ENCODE measurements around the gene RBBP6.
"Not testable (repeated sequence)": the region's sequence is repeated elsewhere in the genome, so short reads cannot be mapped to it uniquely, and the experiment has no call there.

The RBBP6 gene

GRCh38 chr16:24571096-24571495 is 31.7 kb downstream of the RBBP6 start:
- Histone ChIP-seq H3K9me3 (ENCODE audit: insufficient read depth, low read length) (no peaks in the 10 kb centered on the region), H3K27me3 (ENCODE audit: low read length) (no peaks in the 10 kb centered on the region), H3K79me2 (ENCODE audit: insufficient read depth, low read length) (no peaks in the 10 kb centered on the region), H3K4me3 (ENCODE audit: insufficient read depth, low read length, poor library complexity, severe bottlenecking) (no peak overlapping the region), H3K9me2 (replicated peaks; ENCODE audit: insufficient read depth, low read length) (no peaks in the 10 kb centered on the region), H3K9ac (ENCODE audit: low read length) (no peak overlapping the region), H3K4me2 (ENCODE audit: low read depth, low read length, poor library complexity, severe bottlenecking) (no peak overlapping the region), H3K36me3 (ENCODE audit: low read length) (peaks cover 60% of the 10 kb centered on the region), H3K27ac (ENCODE audit: low read depth, low read length) (no peak overlapping the region), H2AFZ (ENCODE audit: low read depth, low read length, severe bottlenecking) (no peak overlapping the region), H4K20me1 (ENCODE audit: low read depth, low read length) (no peaks in the 10 kb centered on the region), H3F3A (ENCODE audit: insufficient read depth) (0 out of 2 replicates have a peak, but pooled peaks cover 3% of the 10 kb centered on the region)
- TF ChIP-seq EZH2phosphoT487 (conservative IDR thresholded peaks at IDR 0.05; ENCODE audit: low read length) (no peak), CTCF (IDR thresholded peaks at IDR 0.05; ENCODE audit: insufficient read depth, low read length, poor library complexity, severe bottlenecking) (no peak)

GRCh38 chr16:24572069-24572468 is 32.7 kb downstream of the RBBP6 start:
- TF ChIP-seq CTCF (IDR thresholded peaks at IDR 0.05; ENCODE audit: insufficient read depth, low read length, poor library complexity, severe bottlenecking) (no peak), EZH2phosphoT487 (conservative IDR thresholded peaks at IDR 0.05; ENCODE audit: low read length) (no peak)
- Histone ChIP-seq H3K9ac (ENCODE audit: low read length) (no peak overlapping the region), H3K27ac (ENCODE audit: low read depth, low read length) (no peak overlapping the region), H4K20me1 (ENCODE audit: low read depth, low read length) (no peaks in the 10 kb centered on the region), H3F3A (ENCODE audit: insufficient read depth) (0 out of 2 replicates have a peak, but pooled peaks cover 3% of the 10 kb centered on the region), H3K4me3 (ENCODE audit: insufficient read depth, low read length, poor library complexity, severe bottlenecking) (no peak overlapping the region), H3K4me2 (ENCODE audit: low read depth, low read length, poor library complexity, severe bottlenecking) (no peak overlapping the region), H3K36me3 (ENCODE audit: low read length) (peaks cover 57% of the 10 kb centered on the region), H3K79me2 (ENCODE audit: insufficient read depth, low read length) (no peaks in the 10 kb centered on the region), H2AFZ (ENCODE audit: low read depth, low read length, severe bottlenecking) (no peak overlapping the region), H3K27me3 (ENCODE audit: low read length) (no peaks in the 10 kb centered on the region), H3K9me2 (replicated peaks; ENCODE audit: insufficient read depth, low read length) (no peaks in the 10 kb centered on the region), H3K9me3 (ENCODE audit: insufficient read depth, low read length) (no peaks in the 10 kb centered on the region)

- no peaks in the 10 kb centered on the region for H3K9me3 ChIP-seq (ENCODE audit: insufficient read depth, low read length)
- H4K20me1 ChIP-seq (ENCODE audit: low read depth, low read length): no peaks in the 10 kb centered on the region
- no peaks in the 10 kb centered on the region for H3K79me2 ChIP-seq (ENCODE audit: insufficient read depth, low read length)
- H2AFZ ChIP-seq (ENCODE audit: low read depth, low read length, severe bottlenecking): no peak overlapping the region
- H3K27me3 ChIP-seq (ENCODE audit: low read length): no peaks in the 10 kb centered on the region
- no peak overlapping the region for H3K4me3 ChIP-seq (ENCODE audit: insufficient read depth, low read length, poor library complexity, severe bottlenecking)
- TF ChIP-seq EZH2phosphoT487 (conservative IDR thresholded peaks at IDR 0.05; ENCODE audit: low read length) (no peak), CTCF (IDR thresholded peaks at IDR 0.05; ENCODE audit: insufficient read depth, low read length, poor library complexity, severe bottlenecking) (no peak)
- H3K4me2 ChIP-seq (ENCODE audit: low read depth, low read length, poor library complexity, severe bottlenecking): no peak overlapping the region
- H3K9me2 ChIP-seq (replicated peaks; ENCODE audit: insufficient read depth, low read length): no peaks in the 10 kb centered on the region
- H3K36me3 ChIP-seq (ENCODE audit: low read length): peaks cover 47% of the 10 kb centered on the region
- 0 out of 2 replicates have a peak, but pooled peaks cover 3% of the 10 kb centered on the region for H3F3A ChIP-seq (ENCODE audit: insufficient read depth)
- H3K27ac ChIP-seq (ENCODE audit: low read depth, low read length): no peak overlapping the region
- no peak overlapping the region for H3K9ac ChIP-seq (ENCODE audit: low read length)
These were observed 33.8 kb downstream of the RBBP6 start for GRCh38 chr16:24573141-24573540.

GRCh38 chr16:24574515-24575485 is 35.4 kb downstream of the RBBP6 start:
- H3K27me3 ChIP-seq (ENCODE audit: low read length); H3K9ac ChIP-seq (ENCODE audit: low read length); H3F3A ChIP-seq (ENCODE audit: insufficient read depth); H3K27ac ChIP-seq (ENCODE audit: low read depth, low read length); H3K4me3 ChIP-seq (ENCODE audit: insufficient read depth, low read length, poor library complexity, severe bottlenecking); H3K9me3 ChIP-seq (ENCODE audit: insufficient read depth, low read length); H3K9me2 ChIP-seq (replicated peaks; ENCODE audit: insufficient read depth, low read length); H4K20me1 ChIP-seq (ENCODE audit: low read depth, low read length); H2AFZ ChIP-seq (ENCODE audit: low read depth, low read length, severe bottlenecking); H3K4me2 ChIP-seq (ENCODE audit: low read depth, low read length, poor library complexity, severe bottlenecking); H3K79me2 ChIP-seq (ENCODE audit: insufficient read depth, low read length): not testable (repeated sequence)
- peaks cover 30% of the 10 kb centered on the region for H3K36me3 ChIP-seq (ENCODE audit: low read length)

GRCh38 chr16:24575791-24576190 is 36.4 kb downstream of the RBBP6 start:
- not testable (repeated sequence) for H4K20me1 ChIP-seq (ENCODE audit: low read depth, low read length); H3K4me3 ChIP-seq (ENCODE audit: insufficient read depth, low read length, poor library complexity, severe bottlenecking); H3K27ac ChIP-seq (ENCODE audit: low read depth, low read length); H3K9me2 ChIP-seq (replicated peaks; ENCODE audit: insufficient read depth, low read length); H3F3A ChIP-seq (ENCODE audit: insufficient read depth); H3K27me3 ChIP-seq (ENCODE audit: low read length); H3K4me2 ChIP-seq (ENCODE audit: low read depth, low read length, poor library complexity, severe bottlenecking); H2AFZ ChIP-seq (ENCODE audit: low read depth, low read length, severe bottlenecking); H3K79me2 ChIP-seq (ENCODE audit: insufficient read depth, low read length); H3K9ac ChIP-seq (ENCODE audit: low read length); H3K9me3 ChIP-seq (ENCODE audit: insufficient read depth, low read length)
- H3K36me3 ChIP-seq (ENCODE audit: low read length): peaks cover 20% of the 10 kb centered on the region
